GM13977 (cell line): Measurements from ENCODE around the gene BTBD9.

Experiments used
- DNase-seq: peaks from one replicate; pipeline ENCODE4 v3.0.0; 2012; ENCODE audit warnings: low spot score
- CTCF ChIP-seq: IDR thresholded peaks from 2 replicates; pipeline ENCODE4 v1.5.1; 2012; ENCODE audit warnings: mild to moderate bottlenecking, control low read depth; ENCODE audit not compliant: insufficient read depth; ENCODE audit errors: extremely low read depth, missing control alignments
- in situ Hi-C: fragments of 300-500 bp; cut with MboI; formaldehyde crosslinking; loops from one replicate; pipeline ENCODE4 v1.12.0; 2022; ENCODE audit warnings: low sequenced_read_pairs, low pct_unique_long_range_greater_than_20kb, mixed read lengths, inconsistent platforms; ENCODE audit not compliant: unreplicated experiment

The BTBD9 gene

GRCh38 chr6:38148606-38149005 lies 491.1 kb downstream of the BTBD9 start:
- TF ChIP-seq CTCF, result no peak
- no peak for DNase-seq
- in situ Hi-C loops, result no loop called here

DNA sequence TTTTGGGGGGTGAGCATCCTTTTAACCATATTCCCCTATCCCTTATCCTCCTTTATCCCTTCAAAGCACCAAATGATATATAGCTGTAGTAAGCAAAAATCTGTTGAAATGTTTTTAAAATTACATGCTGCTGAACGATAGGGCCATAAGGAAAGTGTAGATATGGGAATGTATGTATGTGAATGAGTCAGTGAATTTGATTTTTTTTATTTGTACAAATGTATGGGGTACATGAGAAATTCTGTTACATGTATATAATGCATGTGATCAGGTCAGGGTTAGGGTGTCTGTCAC lies 493.0 kb downstream of the BTBD9 start:
- no peak for DNase-seq
- no peak for TF ChIP-seq CTCF
- in situ Hi-C loops, result no loop called here

- no peak for DNase-seq
- in situ Hi-C loops, result no loop called here
- no peak for TF ChIP-seq CTCF
These were observed 493.6 kb downstream of the BTBD9 start for GRCh38 chr6:38146021-38146733.

- in situ Hi-C loops, result no loop called here
- TF ChIP-seq CTCF, result no peak
- DNase-seq, result no peak
These were observed 495.3 kb downstream of the BTBD9 start for GRCh38 chr6:38144365-38144945.

DNA sequence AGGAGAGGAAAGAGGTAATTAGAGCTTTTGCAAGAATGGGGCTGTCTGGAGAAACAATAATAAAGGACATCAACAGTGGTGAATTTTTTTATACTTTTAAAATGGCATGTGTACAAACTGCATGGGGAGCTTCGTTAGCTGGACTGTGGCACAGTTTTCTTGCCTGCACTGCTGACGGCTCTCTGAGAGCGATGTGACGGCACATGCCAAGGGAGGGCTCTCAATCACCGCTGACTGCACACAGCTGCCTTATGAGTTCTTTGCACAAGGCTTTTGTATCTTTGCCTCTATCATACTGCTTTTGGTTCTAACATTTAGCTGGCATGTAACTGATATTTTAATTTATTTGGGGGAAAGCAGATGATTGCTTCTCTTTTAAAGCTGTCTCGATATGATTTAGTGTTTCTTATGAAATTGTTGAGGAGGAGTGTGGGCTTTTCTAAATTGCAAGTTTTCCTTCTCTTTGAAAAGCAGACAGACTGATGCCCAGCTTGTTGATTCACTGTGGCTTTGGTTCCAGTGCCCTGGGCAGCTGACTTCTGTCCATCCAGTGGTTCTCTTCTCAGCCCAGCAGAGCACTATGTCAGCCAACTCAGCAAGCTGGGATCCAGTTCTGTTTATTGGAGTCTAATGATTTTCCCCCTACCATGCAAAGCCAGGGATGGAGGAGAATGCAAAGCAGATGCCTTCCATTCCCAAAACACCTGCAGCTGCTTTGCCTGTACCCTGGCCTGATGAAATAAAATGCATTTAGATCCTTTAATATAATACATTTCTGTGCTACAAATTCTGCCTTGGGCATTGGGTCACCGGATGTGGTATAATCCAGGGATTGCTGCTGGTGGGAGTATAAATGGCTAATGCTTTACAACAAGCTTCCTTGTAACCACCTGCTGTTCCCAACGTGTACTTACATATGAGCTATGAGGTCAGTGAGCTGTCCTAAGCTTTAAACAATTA lies 496.3 kb downstream of the BTBD9 start:
- no peak for TF ChIP-seq CTCF
- no peak for DNase-seq

DNA sequence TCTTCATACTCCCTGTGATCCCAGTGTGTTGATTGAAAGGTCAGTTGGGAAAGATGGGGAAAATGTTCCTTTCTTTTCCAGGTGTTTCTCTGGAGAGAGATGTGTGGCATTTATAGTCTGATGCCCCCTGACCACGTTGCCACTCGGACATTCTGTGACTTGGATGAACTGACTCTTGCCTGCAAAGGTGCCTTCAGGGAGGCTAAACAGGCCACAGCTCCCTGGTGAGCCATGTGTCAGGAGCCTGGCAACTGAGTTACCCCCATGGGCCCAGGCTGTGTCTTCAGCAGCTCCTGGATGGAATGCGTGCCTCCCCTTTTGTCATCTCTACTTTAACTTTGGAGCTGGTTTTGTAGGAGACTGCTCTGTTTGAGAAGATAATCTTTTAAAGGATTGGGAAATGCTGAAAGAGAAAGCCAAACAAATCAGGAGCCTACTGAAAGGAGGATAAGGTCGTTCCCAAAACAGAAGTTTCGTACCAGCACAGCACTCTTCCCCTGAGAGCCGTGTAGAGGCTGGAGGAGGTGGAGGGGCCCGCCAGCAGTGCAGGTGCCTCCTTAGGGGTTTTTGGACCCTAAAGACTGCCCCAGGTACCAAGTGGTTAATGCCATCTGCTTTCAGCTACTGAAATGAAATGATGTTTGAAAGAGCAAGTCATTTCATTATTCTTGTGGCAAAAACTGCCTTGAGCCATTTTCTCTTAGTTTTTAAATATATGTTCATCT lies 497.4 kb downstream of the BTBD9 start:
- no peak for TF ChIP-seq CTCF
- in situ Hi-C loops, result no loop called here
- DNase-seq, result no peak

More for the DNA sequence above, 496.3 kb downstream of the BTBD9 start:
- in situ Hi-C loops, result no loop called here
